HepG2 (cell line): ENCODE measurements around the gene SLC2A4. TPM values are rescaled to one million over a fixed set of nuclear protein-coding genes. Genes with fewer than 3 reads are reported as not detected.

Experiments used
- AHDC1 ChIP-seq: sonication (generic); formaldehyde crosslinking; IDR thresholded peaks from 2 replicates; pipeline ENCODE4 v1.5.1; 2020; ENCODE audit warnings: mild to moderate bottlenecking, missing genetic modification reagents, borderline replicate concordance
- BORCS8-MEF2B ChIP-seq: sonication (generic); formaldehyde crosslinking; IDR thresholded peaks from 2 replicates; pipeline ENCODE4 v1.8.0; 2022; ENCODE audit warnings: mild to moderate bottlenecking, missing genetic modification reagents
- CCDC6 ChIP-seq: sonication (generic); formaldehyde crosslinking; IDR thresholded peaks from 2 replicates; pipeline ENCODE4 v1.8.1; 2022; ENCODE audit warnings: mild to moderate bottlenecking, missing genetic modification reagents, moderate library complexity
- EED ChIP-seq: sonication (generic); formaldehyde crosslinking; IDR thresholded peaks from 2 replicates; pipeline ENCODE4 v1.5.0; 2020; ENCODE audit warnings: mild to moderate bottlenecking, missing genetic modification reagents
- NFRKB ChIP-seq: fragments of 450-650 bp; IDR thresholded peaks from 2 replicates; pipeline ENCODE4 v1.6.1; 2017
- SRSF9 ChIP-seq: fragments of 200-400 bp; formaldehyde crosslinking; IDR thresholded peaks from 2 replicates; pipeline ENCODE4 v1.6.1; 2018; ENCODE audit warnings: borderline replicate concordance, mild to moderate bottlenecking, low read depth, low read length; ENCODE audit not compliant: insufficient read depth, poor library complexity, severe bottlenecking
- TCF7 ChIP-seq: sonication (generic); IDR thresholded peaks from 2 replicates; pipeline ENCODE4 v1.6.1; 2016; ENCODE audit warnings: antibody characterized with exemption, low read depth
- TRIM22 ChIP-seq: fragments of 450-650 bp; IDR thresholded peaks from 2 replicates; pipeline ENCODE4 v1.6.1; 2017
- ZBTB42 ChIP-seq: sonication (generic); formaldehyde crosslinking; IDR thresholded peaks from 2 replicates; pipeline ENCODE4 v1.5.0; 2020; ENCODE audit warnings: mild to moderate bottlenecking, missing genetic modification reagents
- polyA plus RNA-seq, 8 experiments: library from polyadenylated mRNA; depleted of rRNA in 3 of 8; stranded (reverse) in 7 of 8; unstranded in 1 of 8; fragments of >200 nt; fragmentation: Illumina TruSeq in 4 of 8; extraction: Trizol in 4 of 8; gene quantifications; 2 replicates each; pipeline versions ENCODE4 v1.2.1 to v1.2.3, GENCODE V29; 2011 to 2016; ENCODE audit warnings: low read depth in 4 of 8, missing spikeins in 1 of 8, mixed read lengths in 1 of 8; ENCODE audit not compliant: insufficient read depth in 1 of 8
- total RNA-seq, 5 experiments: library from RNA; depleted of rRNA; stranded (reverse); fragments of >200 nt; fragmentation: Illumina TruSeq; extraction: Trizol; gene quantifications; 2 replicates each; pipeline ENCODE4 v1.2.3, GENCODE V29; 2016; ENCODE audit warnings: low read depth in 1 of 5
- TF ChIP-seq, protein P1 (sequence below): sonication (generic); formaldehyde crosslinking; IDR thresholded peaks from 2 replicates; pipeline ENCODE4 v1.8.0; 2022; ENCODE audit warnings: mild to moderate bottlenecking, missing genetic modification reagents
- TF ChIP-seq, protein P2 (sequence below): sonication (generic); formaldehyde crosslinking; IDR thresholded peaks from 2 replicates; pipeline ENCODE4 v1.5.1; 2020; ENCODE audit warnings: mild to moderate bottlenecking, missing genetic modification reagents, moderate library complexity

The SLC2A4 gene
- total and polyA plus RNA-seq, 2 of the 13 experiments (the other 11 are each of a cell fraction or from before 2014, with no cell fraction given) = 4.9 to 5.8 TPM

DNA sequence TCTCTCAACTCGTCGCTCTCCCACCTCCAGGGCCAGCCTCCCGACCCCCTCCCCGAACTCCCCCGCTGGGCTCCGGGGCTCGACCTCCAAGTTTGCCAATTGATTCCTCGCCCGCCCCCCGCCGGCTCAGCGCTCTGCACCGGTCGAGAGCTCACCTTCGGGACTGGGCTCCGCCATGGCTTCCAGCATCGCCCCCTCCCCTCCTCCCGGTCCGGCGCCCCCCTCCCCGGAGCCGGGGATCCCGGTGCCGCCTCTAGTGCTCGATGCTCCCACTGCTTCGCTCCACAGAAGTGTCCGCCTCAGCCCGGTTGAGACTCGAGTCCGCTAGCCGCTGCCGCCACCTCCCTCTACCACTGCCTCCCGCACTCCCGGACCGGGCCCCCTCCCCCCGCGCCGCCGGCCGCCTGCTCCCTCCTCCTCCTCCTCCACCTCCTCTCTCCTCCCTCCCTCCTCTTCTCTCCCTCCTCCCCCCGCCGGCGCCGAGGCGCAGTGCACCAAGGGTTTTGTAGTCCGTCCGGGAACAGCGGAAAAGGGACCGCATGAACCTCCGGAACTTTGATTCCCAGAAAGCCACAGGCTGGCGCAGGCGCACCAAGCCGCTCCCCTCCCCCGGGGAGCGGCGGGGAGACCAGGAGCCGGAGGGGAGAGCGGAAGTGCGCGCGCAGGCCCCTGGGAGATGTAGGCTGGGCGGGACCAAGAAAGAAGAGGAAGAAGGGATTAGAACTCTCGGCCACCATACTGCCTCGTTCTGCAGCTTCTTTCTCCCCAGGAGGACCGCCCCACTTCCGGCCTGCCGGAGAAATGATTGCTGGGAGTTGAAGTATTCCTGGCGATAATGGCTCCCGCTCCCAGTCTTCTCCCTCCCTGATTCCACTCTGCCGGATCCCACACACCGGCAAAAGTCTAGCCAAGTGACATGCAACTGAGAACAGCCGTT lies 42.2 kb upstream of the SLC2A4 start, which contains the start of gene PHF23 (continued):
- TF ChIP-seq AHDC1 (no peak), EED (CRISPR knock-in tag) (no peak), TRIM22 (no peak), BORCS8-MEF2B (CRISPR knock-in tag) (peak; percentile 54; the same call in 1 of the 2 replicates), NFRKB (no peak), CCDC6 (CRISPR knock-in tag) (peak; percentile 17; the same call in 1 of the 2 replicates), TCF7 (no peak), ZBTB42 (CRISPR knock-in tag) (no peak), SRSF9 (no peak)
- TF ChIP-seq, protein P1, sequence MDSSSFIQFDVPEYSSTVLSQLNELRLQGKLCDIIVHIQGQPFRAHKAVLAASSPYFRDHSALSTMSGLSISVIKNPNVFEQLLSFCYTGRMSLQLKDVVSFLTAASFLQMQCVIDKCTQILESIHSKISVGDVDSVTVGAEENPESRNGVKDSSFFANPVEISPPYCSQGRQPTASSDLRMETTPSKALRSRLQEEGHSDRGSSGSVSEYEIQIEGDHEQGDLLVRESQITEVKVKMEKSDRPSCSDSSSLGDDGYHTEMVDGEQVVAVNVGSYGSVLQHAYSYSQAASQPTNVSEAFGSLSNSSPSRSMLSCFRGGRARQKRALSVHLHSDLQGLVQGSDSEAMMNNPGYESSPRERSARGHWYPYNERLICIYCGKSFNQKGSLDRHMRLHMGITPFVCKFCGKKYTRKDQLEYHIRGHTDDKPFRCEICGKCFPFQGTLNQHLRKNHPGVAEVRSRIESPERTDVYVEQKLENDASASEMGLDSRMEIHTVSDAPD = no peak
- TF ChIP-seq, protein P2, sequence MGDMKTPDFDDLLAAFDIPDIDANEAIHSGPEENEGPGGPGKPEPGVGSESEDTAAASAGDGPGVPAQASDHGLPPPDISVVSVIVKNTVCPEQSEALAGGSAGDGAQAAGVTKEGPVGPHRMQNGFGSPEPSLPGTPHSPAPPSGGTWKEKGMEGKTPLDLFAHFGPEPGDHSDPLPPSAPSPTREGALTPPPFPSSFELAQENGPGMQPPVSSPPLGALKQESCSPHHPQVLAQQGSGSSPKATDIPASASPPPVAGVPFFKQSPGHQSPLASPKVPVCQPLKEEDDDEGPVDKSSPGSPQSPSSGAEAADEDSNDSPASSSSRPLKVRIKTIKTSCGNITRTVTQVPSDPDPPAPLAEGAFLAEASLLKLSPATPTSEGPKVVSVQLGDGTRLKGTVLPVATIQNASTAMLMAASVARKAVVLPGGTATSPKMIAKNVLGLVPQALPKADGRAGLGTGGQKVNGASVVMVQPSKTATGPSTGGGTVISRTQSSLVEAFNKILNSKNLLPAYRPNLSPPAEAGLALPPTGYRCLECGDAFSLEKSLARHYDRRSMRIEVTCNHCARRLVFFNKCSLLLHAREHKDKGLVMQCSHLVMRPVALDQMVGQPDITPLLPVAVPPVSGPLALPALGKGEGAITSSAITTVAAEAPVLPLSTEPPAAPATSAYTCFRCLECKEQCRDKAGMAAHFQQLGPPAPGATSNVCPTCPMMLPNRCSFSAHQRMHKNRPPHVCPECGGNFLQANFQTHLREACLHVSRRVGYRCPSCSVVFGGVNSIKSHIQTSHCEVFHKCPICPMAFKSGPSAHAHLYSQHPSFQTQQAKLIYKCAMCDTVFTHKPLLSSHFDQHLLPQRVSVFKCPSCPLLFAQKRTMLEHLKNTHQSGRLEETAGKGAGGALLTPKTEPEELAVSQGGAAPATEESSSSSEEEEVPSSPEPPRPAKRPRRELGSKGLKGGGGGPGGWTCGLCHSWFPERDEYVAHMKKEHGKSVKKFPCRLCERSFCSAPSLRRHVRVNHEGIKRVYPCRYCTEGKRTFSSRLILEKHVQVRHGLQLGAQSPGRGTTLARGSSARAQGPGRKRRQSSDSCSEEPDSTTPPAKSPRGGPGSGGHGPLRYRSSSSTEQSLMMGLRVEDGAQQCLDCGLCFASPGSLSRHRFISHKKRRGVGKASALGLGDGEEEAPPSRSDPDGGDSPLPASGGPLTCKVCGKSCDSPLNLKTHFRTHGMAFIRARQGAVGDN (CRISPR knock-in tag) = peak; percentile 75
